Kidney (tissue), 14 donors: Measurements from ENCODE around the gene APOA4. TPM values are rescaled to one million over a fixed set of nuclear protein-coding genes. Genes with fewer than 3 reads are reported as not detected.

Experiments used
- DNase-seq, 5 donors: peaks; one replicate each; pipeline ENCODE4 v3.0.0-alpha.2; 2013 to 2020
- FAIRE-seq: peaks from 2 replicates; lab custom pipeline; 2012; peaks lifted over from hg19 to GRCh38; lab: Jason Lieb, UNC
- H3K27ac ChIP-seq, 2 donors: one replicate each; pipeline ENCODE4 v1.7.0; 2013; ENCODE audit warnings: low read depth in 2 of 2, low read length in 2 of 2, inconsistent platforms in 1 of 2
- H3K27me3 ChIP-seq: one replicate; pipeline ENCODE4 v1.7.1; 2013; ENCODE audit warnings: low read length, inconsistent platforms; ENCODE audit not compliant: control insufficient read depth, insufficient read depth
- H3K36me3 ChIP-seq, 3 donors: one replicate each; pipeline versions ENCODE4 v1.7.0 to v1.7.1; 2013; ENCODE audit warnings: low read length in 3 of 3, control low read depth in 1 of 3, inconsistent platforms in 1 of 3; ENCODE audit not compliant: insufficient read depth in 3 of 3, control insufficient read depth in 2 of 3
- H3K4me1 ChIP-seq, 3 donors: one replicate each; pipeline versions ENCODE4 v1.7.0 to v1.7.1; 2013; ENCODE audit warnings: low read length in 3 of 3, inconsistent platforms in 1 of 3, low read depth in 1 of 3; ENCODE audit not compliant: control insufficient read depth in 2 of 3, insufficient read depth in 2 of 3
- H3K4me3 ChIP-seq, 3 donors: one replicate each; pipeline versions ENCODE4 v1.7.0 to v1.8.1; 2013; ENCODE audit warnings: low read length in 3 of 3, control low read depth in 1 of 3, inconsistent platforms in 1 of 3
- H3K9ac ChIP-seq, 3 donors: one replicate each; pipeline versions ENCODE4 v1.7.0 to v1.7.1; 2013; ENCODE audit warnings: low read length in 3 of 3, control low read depth in 1 of 3, inconsistent platforms in 1 of 3
- H3K9me3 ChIP-seq, 3 donors: one replicate each; pipeline versions ENCODE4 v1.7.0 to v1.7.1; 2013; ENCODE audit warnings: low read length in 3 of 3, control low read depth in 1 of 3, inconsistent platforms in 1 of 3; ENCODE audit not compliant: control insufficient read depth in 2 of 3, insufficient read depth in 1 of 3
- intact Hi-C: fragments of 100-400 bp; cut with DNase I; formaldehyde crosslinking; loops from one replicate; pipeline ENCODE4 v1.11.1; 2022
- polyA plus RNA-seq: library from polyadenylated mRNA; stranded (reverse); fragments of 350-450 nt; fragmentation: Illumina TruSeq; extraction: RNeasy Lipid Tissue Mini Kit (QIAGEN cat#74804); gene quantifications from one replicate; pipeline ENCODE4 v1.2.3, GENCODE V29; 2014; ENCODE audit warnings: low read depth, low replicate concordance; ENCODE audit not compliant: insufficient read depth
- total RNA-seq: library from RNA; stranded (reverse); fragmentation: NEBNext Ultra II Directional; extraction: Animal tissue kit (Norgen Biotek cat#: 25700); gene quantifications from one replicate; pipeline ENCODE4 v1.2.1, GENCODE V29; 2021
- TF ChIP-seq, protein P1 (sequence below): IDR thresholded peaks from 3 replicates; pipeline ENCODE4 v1.5.1; 2012; ENCODE audit warnings: mild to moderate bottlenecking, moderate library complexity, borderline replicate concordance; ENCODE audit not compliant: insufficient read depth; ENCODE audit errors: extremely low read depth
- donor health status: control.
- donor health status: control.
- donor health status: control.
- donor health status: control.
- donor health status: control.
- donor health status: DM: yes; HTN: yes; CAD: no.
- donor health status: Normal renal cell carcinoma (clear cell type).

Gene APOA4
- total and polyA plus RNA-seq, 2 donors from 2014 or later = 0.80 TPM; not detected in 1

DNA sequence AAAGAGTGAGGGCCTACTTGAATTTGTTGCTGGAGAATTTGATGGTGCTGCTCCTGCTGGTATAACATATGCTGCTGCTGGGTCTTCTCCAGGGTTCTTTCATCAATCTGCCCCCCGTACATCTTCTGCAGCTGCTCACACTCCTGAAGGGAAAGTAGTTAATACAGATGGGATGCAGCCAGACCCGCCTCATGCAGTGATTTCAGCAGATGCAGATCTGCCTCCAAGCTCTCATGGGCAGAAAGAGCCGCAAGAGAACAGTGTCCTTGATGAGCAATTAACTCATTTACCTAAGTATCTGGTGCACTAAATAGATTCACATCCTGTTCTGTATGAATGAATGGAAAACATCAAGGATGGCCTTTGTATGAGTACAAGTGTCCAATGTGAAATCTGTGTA is 39.1 kb upstream of the APOA4 start:
- no peak for DNase-seq
- H3K27ac ChIP-seq = no peak overlapping the region
- no peaks in the 10 kb centered on the region for H3K4me1 ChIP-seq
- TF ChIP-seq, protein P1, sequence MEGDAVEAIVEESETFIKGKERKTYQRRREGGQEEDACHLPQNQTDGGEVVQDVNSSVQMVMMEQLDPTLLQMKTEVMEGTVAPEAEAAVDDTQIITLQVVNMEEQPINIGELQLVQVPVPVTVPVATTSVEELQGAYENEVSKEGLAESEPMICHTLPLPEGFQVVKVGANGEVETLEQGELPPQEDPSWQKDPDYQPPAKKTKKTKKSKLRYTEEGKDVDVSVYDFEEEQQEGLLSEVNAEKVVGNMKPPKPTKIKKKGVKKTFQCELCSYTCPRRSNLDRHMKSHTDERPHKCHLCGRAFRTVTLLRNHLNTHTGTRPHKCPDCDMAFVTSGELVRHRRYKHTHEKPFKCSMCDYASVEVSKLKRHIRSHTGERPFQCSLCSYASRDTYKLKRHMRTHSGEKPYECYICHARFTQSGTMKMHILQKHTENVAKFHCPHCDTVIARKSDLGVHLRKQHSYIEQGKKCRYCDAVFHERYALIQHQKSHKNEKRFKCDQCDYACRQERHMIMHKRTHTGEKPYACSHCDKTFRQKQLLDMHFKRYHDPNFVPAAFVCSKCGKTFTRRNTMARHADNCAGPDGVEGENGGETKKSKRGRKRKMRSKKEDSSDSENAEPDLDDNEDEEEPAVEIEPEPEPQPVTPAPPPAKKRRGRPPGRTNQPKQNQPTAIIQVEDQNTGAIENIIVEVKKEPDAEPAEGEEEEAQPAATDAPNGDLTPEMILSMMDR = no peak
- H3K27me3 ChIP-seq = no peaks in the 10 kb centered on the region
- intact Hi-C loops = no loop called here
- FAIRE-seq = no peak
- no peaks in the 10 kb centered on the region for H3K9me3 ChIP-seq
- peaks cover 6 to 66% (median 58%) of the 10 kb centered on the region in 3 donors for H3K36me3 ChIP-seq
- H3K9ac ChIP-seq = no peak overlapping the region
- no peak overlapping the region for H3K4me3 ChIP-seq

DNA sequence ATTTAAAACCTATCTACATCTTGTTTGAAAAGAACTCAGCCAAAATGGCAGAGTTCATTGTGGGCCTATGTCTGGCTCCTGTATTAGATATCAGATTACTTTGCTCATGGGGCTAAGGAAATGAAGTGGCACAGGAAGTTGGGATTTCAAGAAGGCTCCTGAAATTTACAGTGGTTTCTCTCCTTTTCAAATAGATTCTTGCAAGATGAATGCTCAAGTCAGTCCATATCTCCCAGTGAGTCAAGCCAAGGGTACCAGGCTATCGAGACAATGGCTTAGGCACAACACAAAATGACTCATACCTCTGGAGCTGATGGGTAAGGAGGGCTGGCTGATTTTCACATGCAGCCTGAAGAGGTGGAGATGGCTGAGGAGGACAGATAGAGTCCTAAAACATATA is 38.4 kb upstream of the APOA4 start:
- FAIRE-seq = no peak
- Histone ChIP-seq H3K9ac (no peak overlapping the region), H3K27me3 (no peaks in the 10 kb centered on the region), H3K4me3 (no peak overlapping the region), H3K27ac (no peak overlapping the region), H3K4me1 (no peaks in the 10 kb centered on the region), H3K9me3 (no peaks in the 10 kb centered on the region), H3K36me3 (peaks cover 6 to 67% (median 61%) of the 10 kb centered on the region in 3 donors)
- TF ChIP-seq, protein P1 = no peak
- intact Hi-C loops = no loop called here
- DNase-seq = no peak

DNA sequence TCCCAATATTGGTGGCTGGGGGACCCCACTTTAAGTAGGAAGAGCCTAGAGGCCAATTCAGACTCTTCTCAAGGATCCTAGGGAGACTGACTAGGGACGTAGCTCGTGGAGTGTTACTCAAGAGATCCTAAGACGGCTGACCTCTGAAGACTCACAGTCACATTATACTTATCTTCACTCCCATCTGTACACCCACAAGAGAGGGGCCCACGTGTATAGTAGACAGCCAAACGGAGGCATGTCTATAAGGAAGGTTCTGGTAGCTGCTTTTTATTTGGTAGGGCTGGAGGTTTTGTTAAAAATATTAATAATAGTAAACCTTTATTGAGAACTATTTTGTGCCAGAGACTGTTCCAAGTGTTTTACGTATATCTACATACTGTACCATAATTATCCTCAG is 37.2 kb upstream of the APOA4 start:
- H3K36me3 ChIP-seq = peaks cover 6 to 68% (median 58%) of the 10 kb centered on the region in 3 donors
- no peak overlapping the region for H3K27ac ChIP-seq
- no peak overlapping the region for H3K4me3 ChIP-seq
- no peak for DNase-seq
- H3K9ac ChIP-seq = no peak overlapping the region
- no peak for FAIRE-seq
- TF ChIP-seq, protein P1 = no peak
- no peaks in the 10 kb centered on the region for H3K9me3 ChIP-seq
- intact Hi-C loops = no loop called here
- H3K27me3 ChIP-seq = no peaks in the 10 kb centered on the region
- H3K4me1 ChIP-seq = no peaks in the 10 kb centered on the region

DNA sequence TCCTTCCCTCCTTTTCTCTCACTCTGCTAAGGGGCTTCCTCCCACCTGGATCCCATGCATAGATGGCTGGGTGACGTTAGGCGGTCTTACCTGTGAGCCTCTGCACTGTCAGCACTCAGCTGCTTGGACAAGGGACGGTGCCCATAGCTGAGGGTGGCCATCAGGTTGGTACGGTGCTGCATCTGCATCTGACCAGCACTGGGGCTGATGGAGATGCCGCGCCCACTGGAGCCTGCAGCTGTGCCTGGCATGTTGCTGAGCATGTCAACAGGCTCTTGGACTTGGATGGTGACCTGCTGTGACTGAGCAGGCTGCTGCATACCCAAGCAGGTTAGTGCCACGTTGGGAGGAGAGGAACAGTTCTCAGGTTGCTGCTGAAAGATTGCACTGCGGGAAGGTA is 36.1 kb upstream of the APOA4 start:
- H3K27me3 ChIP-seq = no peaks in the 10 kb centered on the region
- H3K4me1 ChIP-seq = no peaks in the 10 kb centered on the region
- H3K9ac ChIP-seq = no peak overlapping the region
- TF ChIP-seq, protein P1 = no peak
- DNase-seq = no peak
- no peak overlapping the region for H3K27ac ChIP-seq
- H3K4me3 ChIP-seq = no peak overlapping the region
- H3K36me3 ChIP-seq = peaks cover 6 to 58% (median 54%) of the 10 kb centered on the region in 3 donors
- no peaks in the 10 kb centered on the region for H3K9me3 ChIP-seq
- FAIRE-seq = no peak
- intact Hi-C loops = no loop called here
